Measurements from ENCODE around the gene UNC5C.

UNC5C gene

GRCh38 chr4:95444812-95445211 is 104.0 kb downstream of the UNC5C start:
- DNase-seq: no peak
- TF ChIP-seq GATA1 (IDR thresholded peaks at IDR 0.05; ENCODE audit: low read depth, low read length) (no peak), POLR2A (IDR thresholded peaks at IDR 0.05; ENCODE audit: low read length) (no peak)

GRCh38 chr4:95439896-95440295 is 108.9 kb downstream of the UNC5C start:
- DNase-seq: no peak
- no peak for TF ChIP-seq POLR2A (IDR thresholded peaks at IDR 0.05; ENCODE audit: low read length)
- no peak for TF ChIP-seq GATA1 (IDR thresholded peaks at IDR 0.05; ENCODE audit: low read depth, low read length)

GRCh38 chr4:95439071-95439470 is 109.7 kb downstream of the UNC5C start:
- TF ChIP-seq POLR2A (IDR thresholded peaks at IDR 0.05; ENCODE audit: low read length): no peak
- TF ChIP-seq GATA1 (IDR thresholded peaks at IDR 0.05; ENCODE audit: low read depth, low read length): no peak
- no peak for DNase-seq

- DNase-seq: no peak
- TF ChIP-seq GATA1 (IDR thresholded peaks at IDR 0.05; ENCODE audit: low read depth, low read length) (no peak), POLR2A (IDR thresholded peaks at IDR 0.05; ENCODE audit: low read length) (no peak)
Observed at GRCh38 chr4:95432466-95432865, 116.3 kb downstream of the UNC5C start.

DNA sequence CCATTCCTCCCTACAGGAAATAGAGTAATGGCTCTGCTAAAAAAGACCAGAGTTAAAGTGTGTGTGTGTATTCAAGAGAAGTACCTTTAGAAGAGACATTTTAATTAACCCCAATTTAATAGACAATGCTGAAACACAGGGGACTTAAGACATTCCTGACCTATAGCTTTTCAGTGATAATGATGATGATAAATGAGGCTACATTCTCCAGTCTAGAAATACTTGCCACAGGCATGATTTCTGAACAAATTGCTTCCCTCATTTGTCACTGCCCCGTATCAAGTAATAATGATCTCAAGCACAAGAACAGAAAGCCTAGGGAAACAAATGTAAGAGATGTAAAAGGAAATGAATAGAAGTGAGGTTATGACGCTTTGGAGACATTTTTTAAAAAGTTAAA is 117.1 kb downstream of the UNC5C start:
- TF ChIP-seq POLR2A (IDR thresholded peaks at IDR 0.05; ENCODE audit: low read length): no peak
- no peak for TF ChIP-seq GATA1 (IDR thresholded peaks at IDR 0.05; ENCODE audit: low read depth, low read length)

DNA sequence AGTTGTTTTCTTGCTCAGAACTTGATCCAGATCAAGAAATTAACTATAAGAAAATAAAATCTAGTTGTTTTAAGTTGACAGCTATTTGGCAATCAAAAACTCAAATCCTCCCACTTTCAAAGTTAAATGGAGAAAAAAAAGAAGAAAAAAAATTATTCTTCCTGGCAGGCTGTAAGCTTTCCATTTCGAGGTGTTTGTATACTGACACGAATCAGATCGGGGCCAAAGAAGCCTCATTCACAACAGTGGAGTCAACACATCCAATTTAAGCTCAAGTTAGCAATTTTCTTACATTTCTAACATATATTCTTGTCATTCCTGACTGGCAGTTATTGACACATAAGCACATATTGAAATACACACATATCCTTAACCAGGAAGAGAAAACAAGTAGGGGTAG is 119.4 kb downstream of the UNC5C start:
- no peak for TF ChIP-seq GATA1 (IDR thresholded peaks at IDR 0.05; ENCODE audit: low read depth, low read length)
- no peak for TF ChIP-seq POLR2A (IDR thresholded peaks at IDR 0.05; ENCODE audit: low read length)
- DNase-seq: no peak

More for the DNA sequence above, 117.1 kb downstream of the UNC5C start:
- DNase-seq: no peak

- peak; percentile 9 to 26 for DNase-seq
- TF ChIP-seq GATA1 (IDR thresholded peaks at IDR 0.05; ENCODE audit: low read depth, low read length): no peak
- TF ChIP-seq POLR2A (IDR thresholded peaks at IDR 0.05; ENCODE audit: low read length): no peak
Observed at GRCh38 chr4:95428291-95429070, 120.3 kb downstream of the UNC5C start.

GRCh38 chr4:95426455-95426854 is 122.3 kb downstream of the UNC5C start:
- no peak for DNase-seq
- no peak for TF ChIP-seq GATA1 (IDR thresholded peaks at IDR 0.05; ENCODE audit: low read depth, low read length)
- no peak for TF ChIP-seq POLR2A (IDR thresholded peaks at IDR 0.05; ENCODE audit: low read length)

GRCh38 chr4:95422436-95422835 is 126.3 kb downstream of the UNC5C start:
- no peak for DNase-seq
- no peak for TF ChIP-seq POLR2A (IDR thresholded peaks at IDR 0.05; ENCODE audit: low read length)
- no peak for TF ChIP-seq GATA1 (IDR thresholded peaks at IDR 0.05; ENCODE audit: low read depth, low read length)

GRCh38 chr4:95421869-95422268 is 126.9 kb downstream of the UNC5C start:
- no peak for TF ChIP-seq POLR2A (IDR thresholded peaks at IDR 0.05; ENCODE audit: low read length)
- TF ChIP-seq GATA1 (IDR thresholded peaks at IDR 0.05; ENCODE audit: low read depth, low read length): no peak
- no peak for DNase-seq

DNA sequence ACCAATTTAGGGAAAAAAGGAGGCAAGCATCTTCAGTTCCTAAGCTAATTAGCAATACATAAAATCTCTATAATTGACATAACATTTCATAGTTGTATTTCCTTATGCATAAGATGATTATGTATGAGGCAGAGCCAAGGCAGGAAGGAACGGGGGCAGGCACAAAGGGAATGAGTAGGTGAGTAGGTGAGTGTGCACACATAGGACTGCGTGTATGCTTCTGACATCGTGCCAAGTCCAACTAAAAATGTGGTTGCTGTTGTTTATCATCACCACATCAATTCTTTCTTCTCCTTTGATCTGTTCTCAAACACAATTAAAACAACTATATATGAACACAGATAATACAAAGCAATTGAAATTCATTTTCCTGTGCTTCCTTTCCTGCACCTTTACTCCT is 131.2 kb downstream of the UNC5C start:
- TF ChIP-seq GATA1 (IDR thresholded peaks at IDR 0.05; ENCODE audit: low read depth, low read length) (no peak), POLR2A (IDR thresholded peaks at IDR 0.05; ENCODE audit: low read length) (no peak)
- no peak for DNase-seq

DNA sequence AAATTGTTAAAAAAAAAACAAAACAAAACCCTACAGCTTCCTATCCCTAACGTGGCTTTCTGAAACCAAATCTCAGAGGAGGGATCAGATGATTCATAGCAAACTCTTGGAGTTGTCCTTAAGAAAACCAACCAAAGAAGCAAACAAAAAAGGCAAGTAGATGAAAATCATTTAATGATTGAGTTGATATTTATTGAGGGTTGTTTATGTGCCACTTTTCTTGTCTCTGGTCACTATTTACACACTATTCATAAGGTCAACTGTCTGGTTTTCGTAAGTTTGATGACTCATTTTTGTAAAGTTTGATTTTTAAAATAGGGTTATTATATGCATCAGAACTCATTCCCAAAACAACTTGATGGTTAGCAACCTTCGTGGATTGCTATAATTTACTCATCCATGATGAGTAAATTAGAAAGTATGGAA is 133.4 kb downstream of the UNC5C start:
- no peak for DNase-seq
- TF ChIP-seq GATA1 (IDR thresholded peaks at IDR 0.05; ENCODE audit: low read depth, low read length) (no peak), POLR2A (IDR thresholded peaks at IDR 0.05; ENCODE audit: low read length) (no peak)

DNA sequence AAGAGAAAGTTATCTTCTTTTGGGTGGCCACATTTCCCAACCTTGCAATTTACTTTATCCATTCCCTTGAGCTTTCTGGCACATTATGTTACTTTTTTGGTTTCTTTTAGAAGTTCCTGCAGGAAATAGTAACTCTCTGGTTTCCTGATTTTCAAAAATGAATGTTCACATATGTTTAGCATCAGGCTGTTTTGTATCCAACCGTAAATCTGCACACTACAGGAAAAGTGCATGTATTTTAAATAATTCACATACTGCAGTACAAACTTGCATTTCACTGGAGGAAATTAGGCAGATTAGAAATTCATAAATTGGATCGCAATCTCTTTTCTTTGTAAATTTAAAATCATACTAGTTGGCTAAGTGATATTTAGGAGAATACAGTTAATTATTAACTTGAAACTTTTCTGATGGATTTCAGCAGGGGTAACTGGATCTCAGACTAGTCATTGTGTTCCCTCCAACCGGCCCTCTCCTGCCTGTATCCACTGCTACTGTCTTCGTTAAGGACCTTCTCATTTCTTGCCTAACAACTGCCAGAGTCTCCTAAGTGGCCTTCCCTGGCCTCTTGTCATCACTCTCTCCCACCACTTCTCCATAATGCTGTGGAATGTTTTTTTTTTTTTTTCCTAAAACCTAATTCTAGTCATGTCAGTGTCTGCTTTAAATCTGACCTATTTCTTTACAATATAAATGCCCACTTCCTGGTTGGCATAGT is 137.2 kb downstream of the UNC5C start:
- no peak for DNase-seq
- TF ChIP-seq POLR2A (IDR thresholded peaks at IDR 0.05; ENCODE audit: low read length) (no peak), GATA1 (IDR thresholded peaks at IDR 0.05; ENCODE audit: low read depth, low read length) (no peak)

GRCh38 chr4:95410387-95410977 is 138.3 kb downstream of the UNC5C start:
- no peak for TF ChIP-seq POLR2A (IDR thresholded peaks at IDR 0.05; ENCODE audit: low read length)
- no peak for TF ChIP-seq GATA1 (IDR thresholded peaks at IDR 0.05; ENCODE audit: low read depth, low read length)
- DNase-seq: no peak

Data from erythroblast (primary cell).